IMR-90 (cell line): ENCODE measurements around the gene ARAP2. TPM values are rescaled to one million over a fixed set of nuclear protein-coding genes. Genes with fewer than 3 reads are reported as not detected.

Source experiments
- ATAC-seq: fragments of 200-7000 bp; cut with Tn5 transposase; 2 replicates; pipeline ENCODE4 v1.9.1; 2020; ENCODE audit warnings: low read depth, mild to moderate bottlenecking, moderate library complexity
- BruUV-seq: library from RNA; stranded (reverse); fragments of 400-500 nt; replicated peaks from 2 replicates; lab custom pipeline; 2021; lab: Mats Ljungman, UMichigan
- CTCF ChIA-PET: fragments of 300-600 bp; formaldehyde crosslinking; extraction: SDS; loops from one replicate; lab custom pipeline; 2021; ENCODE audit warnings: antibody characterized with exemption; lab: Yijun Ruan, JAX
- POLR2A ChIA-PET: fragments of 300-600 bp; sonication (Branson Sonifier 250); formaldehyde crosslinking; loops from one replicate; lab custom pipeline; 2022; ENCODE audit warnings: antibody characterized with exemption; ENCODE audit not compliant: unreplicated experiment; lab: Charles Lee
- DNase-seq: peaks from one replicate; pipeline ENCODE4 v3.0.0; 2013
- H2AFZ ChIP-seq: replicated peaks from 2 replicates; pipeline ENCODE3; 2013; ENCODE audit warnings: low read length, mild to moderate bottlenecking; ENCODE audit not compliant: poor library complexity
- H2AK5ac ChIP-seq: 2 replicates; pipeline ENCODE4 v1.6.1; 2013; ENCODE audit warnings: low read depth, low read length, inconsistent platforms
- H2AK9ac ChIP-seq: replicated peaks from 2 replicates; pipeline ENCODE3; 2013; ENCODE audit warnings: mild to moderate bottlenecking, low read depth, low read length, moderate library complexity; ENCODE audit not compliant: poor library complexity
- H2BK120ac ChIP-seq: 2 replicates; pipeline ENCODE4 v1.6.1; 2013; ENCODE audit warnings: low read depth, low read length, inconsistent platforms
- H2BK15ac ChIP-seq: 3 replicates; pipeline ENCODE4 v1.6.1; 2013; ENCODE audit warnings: low read depth, low read length, inconsistent platforms
- H2BK20ac ChIP-seq: 2 replicates; pipeline ENCODE4 v1.6.1; 2013; ENCODE audit warnings: low read depth, mild to moderate bottlenecking, inconsistent platforms, low read length, moderate library complexity
- H2BK5ac ChIP-seq: 2 replicates; pipeline ENCODE4 v1.6.1; 2013; ENCODE audit warnings: mild to moderate bottlenecking, low read depth, low read length, inconsistent platforms; ENCODE audit not compliant: poor library complexity, severe bottlenecking
- H3K14ac ChIP-seq: replicated peaks from 2 replicates; pipeline ENCODE4 v1.6.1; 2013; ENCODE audit warnings: low read depth, low read length, inconsistent platforms
- H3K18ac ChIP-seq: 2 replicates; pipeline ENCODE4 v1.6.1; 2013; ENCODE audit warnings: low read depth, low read length, control low read depth
- H3K23ac ChIP-seq: 2 replicates; pipeline ENCODE4 v1.6.1; 2013; ENCODE audit warnings: low read depth, low read length, inconsistent platforms
- H3K27ac ChIP-seq: 2 replicates; pipeline ENCODE4 v1.5.1; 2013; ENCODE audit warnings: mild to moderate bottlenecking, control low read depth, low read length; ENCODE audit not compliant: insufficient read depth
- H3K27me3 ChIP-seq: 2 replicates; pipeline ENCODE4 v1.6.1; 2013; ENCODE audit warnings: low read length; ENCODE audit not compliant: control insufficient read depth, insufficient read depth
- H3K36me3 ChIP-seq: 2 replicates; pipeline ENCODE4 v1.6.1; 2013; ENCODE audit warnings: low read length, mixed read lengths; ENCODE audit not compliant: control insufficient read depth, insufficient read depth
- H3K4ac ChIP-seq: 2 replicates; pipeline ENCODE4 v1.6.1; 2013; ENCODE audit warnings: low read depth, low read length, inconsistent platforms
- H3K4me1 ChIP-seq: 2 replicates; pipeline ENCODE4 v1.6.1; 2013; ENCODE audit warnings: low read length, mixed read lengths; ENCODE audit not compliant: control insufficient read depth, insufficient read depth
- H3K4me2 ChIP-seq: 2 replicates; pipeline ENCODE4 v1.6.1; 2013; ENCODE audit warnings: low read depth, mild to moderate bottlenecking, control low read depth, low read length, moderate library complexity
- H3K4me3 ChIP-seq: 2 replicates; pipeline ENCODE4 v1.5.1; 2013; ENCODE audit warnings: low read depth, mild to moderate bottlenecking, control low read depth, low read length, moderate library complexity; ENCODE audit not compliant: insufficient read depth
- H3K56ac ChIP-seq: 2 replicates; pipeline ENCODE4 v1.6.1; 2013; ENCODE audit warnings: low read length, inconsistent platforms; ENCODE audit not compliant: insufficient read depth; ENCODE audit errors: extremely low read depth
- H3K79me1 ChIP-seq, 2 experiments: 2 replicates each; pipeline ENCODE4 v1.6.1; 2013; ENCODE audit warnings: low read length in 2 of 2, inconsistent platforms in 1 of 2, low read depth in 1 of 2
- H3K9ac ChIP-seq: 2 replicates; pipeline ENCODE4 v1.6.1; 2013; ENCODE audit warnings: low read depth, low read length, control low read depth
- H3K9me1 ChIP-seq: 2 replicates; pipeline ENCODE4 v1.6.1; 2013; ENCODE audit warnings: low read length, inconsistent platforms; ENCODE audit not compliant: insufficient read depth
- H3K9me3 ChIP-seq: 2 replicates; pipeline ENCODE4 v1.6.1; 2013; ENCODE audit warnings: low read length; ENCODE audit not compliant: control insufficient read depth, insufficient read depth
- H4K20me1 ChIP-seq: 2 replicates; pipeline ENCODE4 v1.6.1; 2013; ENCODE audit warnings: low read length, inconsistent platforms; ENCODE audit not compliant: insufficient read depth
- H4K5ac ChIP-seq: 2 replicates; pipeline ENCODE4 v1.6.1; 2013; ENCODE audit warnings: mild to moderate bottlenecking, low read depth, low read length, control low read depth
- H4K8ac ChIP-seq, 2 experiments: 2 replicates each; pipeline ENCODE4 v1.6.1; 2013; ENCODE audit warnings: low read depth in 2 of 2, low read length in 2 of 2, control low read depth in 1 of 2, inconsistent platforms in 1 of 2
- H4K91ac ChIP-seq: 2 replicates; pipeline ENCODE4 v1.6.1; 2013; ENCODE audit warnings: low read depth, low read length, inconsistent platforms; ENCODE audit not compliant: insufficient read depth
- CEBPB ChIP-seq: IDR thresholded peaks from 2 replicates; pipeline ENCODE4 v1.6.1; 2012; ENCODE audit warnings: low read depth, low read length, improper control_type of control experiment
- FOS ChIP-seq: fragments of 150-350 bp; IDR thresholded peaks from 2 replicates; pipeline ENCODE4 v1.6.1; 2016; ENCODE audit warnings: low read depth, low read length
- MAFK ChIP-seq: IDR thresholded peaks from 2 replicates; pipeline ENCODE4 v1.6.1; 2012; ENCODE audit warnings: low read depth, low read length, improper control_type of control experiment
- WGBS, 2 experiments: methylation state at CpG; one replicate each; pipeline versions ENCODE4 v1.1.5 to v1.1.7; 2013; ENCODE audit warnings: missing lambda C conversion rate in 2 of 2; ENCODE audit not compliant: insufficient read length in 1 of 2; ENCODE audit errors: extremely low coverage in 2 of 2; 5-methylcytosine and 5-hydroxymethylcytosine counted together
- dilution Hi-C: fragments of 300-500 bp; cut with HindIII; formaldehyde crosslinking; loops from one replicate; pipeline ENCODE4 v1.14.3; 2018; ENCODE audit warnings: low sequenced_read_pairs; ENCODE audit not compliant: unreplicated experiment
- in situ Hi-C: fragments of 300-500 bp; cut with MboI; formaldehyde crosslinking; loops from 3 replicates; pipeline ENCODE4 v1.14.3; 2019; ENCODE audit warnings: low sequenced_read_pairs, inconsistent platforms, mixed read lengths
- intact Hi-C: fragments of 100-400 bp; cut with micrococcal nuclease; formaldehyde crosslinking; loops from 2 replicates; pipeline ENCODE4 v1.10.0; 2022
- polyA plus RNA-seq, 3 experiments: library from polyadenylated mRNA; depleted of rRNA; stranded (reverse); fragments of >200 nt; gene quantifications; 2 replicates each; pipeline ENCODE4 v1.2.3, GENCODE V29; 2012; ENCODE audit warnings: low replicate concordance in 1 of 3
- total RNA-seq: library from RNA; depleted of rRNA; stranded (reverse); fragments of >200 nt; gene quantifications from 2 replicates; pipeline ENCODE4 v1.2.3, GENCODE V29; 2012

Gene ARAP2
- total and polyA plus RNA-seq, 2 of the 4 experiments (the other 2 are of a cell fraction), result 0.32 to 1.8 TPM

GRCh38 chr4:36042122-36042970 is 202.0 kb downstream of the ARAP2 start:
- H2AK5ac ChIP-seq, result no peak overlapping the region
- H4K5ac ChIP-seq, result no peak overlapping the region
- H4K91ac ChIP-seq, result no peak overlapping the region
- no peak overlapping the region for H2AFZ ChIP-seq
- no peak overlapping the region for H2BK20ac ChIP-seq
- no peak overlapping the region for H3K4me3 ChIP-seq
- H3K9me3 ChIP-seq, result peaks cover 6% of the 10 kb centered on the region; the same call in 1 of the 2 replicates
- H2BK15ac ChIP-seq, result no peak overlapping the region
- 67% methylated on average over 1 of the region's 7 CpGs; no CpG with 5 or more reads in 1 of the 2 experiments for WGBS, 2 experiments
- no peak overlapping the region for H3K18ac ChIP-seq
- H3K9ac ChIP-seq, result no peak overlapping the region
- no peak overlapping the region for H4K8ac ChIP-seq
- H3K4me1 ChIP-seq, result no peaks in the 10 kb centered on the region
- H2BK5ac ChIP-seq, result no peak overlapping the region
- no peaks in the 10 kb centered on the region for H3K27me3 ChIP-seq
- BruUV-seq, result no TSS peak
- no peak overlapping the region for H3K4ac ChIP-seq
- CTCF ChIA-PET, result interaction anchor here (1.1 kb wide), 1 partner anchor 9 kb away, joined by 3 read pairs; no protein-coding TSS in a partner anchor
- no peak overlapping the region for H3K27ac ChIP-seq
- POLR2A ChIA-PET, result no interaction called here
- no peaks in the 10 kb centered on the region for H4K20me1 ChIP-seq
- H3K9me1 ChIP-seq, result no peaks in the 10 kb centered on the region
- no peak overlapping the region for H2AK9ac ChIP-seq
- no peaks in the 10 kb centered on the region for H3K36me3 ChIP-seq
- ATAC-seq (no peak), DNase-seq (no peak)
- dilution Hi-C loops (no loop called here), in situ Hi-C loops (no loop called here), intact Hi-C loops (no loop called here)
- no peak for TF ChIP-seq CEBPB
- peak; percentile 77 for TF ChIP-seq MAFK
- TF ChIP-seq FOS, result no peak
- H2BK120ac ChIP-seq, result no peak overlapping the region
- H3K23ac ChIP-seq, result no peak overlapping the region
- no peaks in the 10 kb centered on the region for H3K79me1 ChIP-seq
- H3K4me2 ChIP-seq, result no peak overlapping the region
- no peak overlapping the region for H3K56ac ChIP-seq
- H3K14ac ChIP-seq, result no peak overlapping the region
